DMS114 treated with DMSO at 0.1 percent for 48 hours (cell line): ENCODE measurements around the gene PAX7.

Source experiments
- DNase-seq: peaks from one replicate; lab custom pipeline; 2025; ENCODE audit not compliant: unreplicated experiment; lab: John Stamatoyannopoulos, UW

The PAX7 gene

GRCh38 chr1:18640228-18641004 is 9.8 kb downstream of the PAX7 start:
- no peak for DNase-seq

- DNase-seq = peak; percentile 16
Measured at GRCh38 chr1:18641005-18641941, 10.6 kb downstream of the PAX7 start.

- no peak for DNase-seq
Measured at GRCh38 chr1:18642278-18643095, 11.8 kb downstream of the PAX7 start.

GRCh38 chr1:18643154-18644012 is 12.7 kb downstream of the PAX7 start:
- DNase-seq = peak; percentile 20

GRCh38 chr1:18644013-18644399 is 13.4 kb downstream of the PAX7 start:
- DNase-seq = no peak

GRCh38 chr1:18644446-18644845 is 13.8 kb downstream of the PAX7 start:
- DNase-seq = no peak

GRCh38 chr1:18644973-18645746 is 14.5 kb downstream of the PAX7 start:
- no peak for DNase-seq

GRCh38 chr1:18645747-18646090 is 15.1 kb downstream of the PAX7 start:
- no peak for DNase-seq

GRCh38 chr1:18646091-18646785 is 15.6 kb downstream of the PAX7 start:
- DNase-seq = no peak

GRCh38 chr1:18646786-18647410 is 16.3 kb downstream of the PAX7 start:
- DNase-seq = no peak

GRCh38 chr1:18647681-18648214 is 17.1 kb downstream of the PAX7 start:
- no peak for DNase-seq

- no peak for DNase-seq
Measured at GRCh38 chr1:18649693-18650370, 19.2 kb downstream of the PAX7 start.

GRCh38 chr1:18651713-18652112 is 21.1 kb downstream of the PAX7 start:
- no peak for DNase-seq

GRCh38 chr1:18652791-18653190 is 22.1 kb downstream of the PAX7 start:
- no peak for DNase-seq

- no peak for DNase-seq
Measured at GRCh38 chr1:18653367-18653766, 22.7 kb downstream of the PAX7 start.

- no peak for DNase-seq
Measured at GRCh38 chr1:18653916-18654315, 23.3 kb downstream of the PAX7 start.

- DNase-seq = no peak
Measured at GRCh38 chr1:18654599-18654998, 24.0 kb downstream of the PAX7 start.
